HG03565 (cell line): ENCODE data around the gene TBPL2.

Experiments
- ATAC-seq: cut with Tn5 transposase; IDR thresholded peaks from one replicate; pipeline ENCODE4 v1.9.1; 2021; ENCODE audit warnings: mild to moderate bottlenecking, moderate library complexity; ENCODE audit not compliant: unreplicated experiment

TBPL2 gene

GRCh38 chr14:55366271-55366670 lies 74.1 kb downstream of the TBPL2 start:
- ATAC-seq, result no peak
